Measurements from ENCODE around the gene FAM13A. TPM values are rescaled to one million over a fixed set of nuclear protein-coding genes. Genes with fewer than 3 reads are reported as not detected.

The FAM13A gene
- total RNA-seq, 1 donor from 2014 or later, result 16.9 TPM

DNA sequence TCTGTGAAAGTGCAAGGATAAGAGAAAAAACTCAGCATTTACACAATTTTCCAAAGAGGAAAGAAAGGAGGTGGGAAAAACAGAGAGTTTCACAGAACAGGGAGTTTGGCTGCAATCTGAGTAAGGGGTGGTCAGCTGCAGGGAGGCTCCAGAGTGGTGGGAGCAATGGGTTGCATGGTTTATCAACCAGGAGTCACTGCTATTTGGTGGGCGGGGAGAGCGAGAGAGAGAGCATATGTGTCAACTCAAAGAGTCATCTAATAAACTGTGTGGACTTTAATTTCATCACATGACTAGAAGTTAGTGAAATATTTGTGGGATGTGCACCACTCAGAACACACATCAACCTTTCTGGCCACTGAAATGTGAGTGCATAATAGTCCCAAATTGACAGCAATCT lies 94.6 kb downstream of the FAM13A start:
- intact Hi-C loops (cut with micrococcal nuclease), result no loop called here
- Histone ChIP-seq H3K9me3 (replicated peaks) (no peaks in the 10 kb centered on the region), H3K27me3 (ENCODE audit: low read depth) (no peaks in the 10 kb centered on the region), H3K4me3 (no peak overlapping the region), H3K4me1 (peaks cover 14% of the 10 kb centered on the region), H3K36me3 (no peaks in the 10 kb centered on the region), H3K27ac (replicated peaks) (no peak overlapping the region)
- DNase-seq, result no peak
- TF ChIP-seq, protein P1, sequence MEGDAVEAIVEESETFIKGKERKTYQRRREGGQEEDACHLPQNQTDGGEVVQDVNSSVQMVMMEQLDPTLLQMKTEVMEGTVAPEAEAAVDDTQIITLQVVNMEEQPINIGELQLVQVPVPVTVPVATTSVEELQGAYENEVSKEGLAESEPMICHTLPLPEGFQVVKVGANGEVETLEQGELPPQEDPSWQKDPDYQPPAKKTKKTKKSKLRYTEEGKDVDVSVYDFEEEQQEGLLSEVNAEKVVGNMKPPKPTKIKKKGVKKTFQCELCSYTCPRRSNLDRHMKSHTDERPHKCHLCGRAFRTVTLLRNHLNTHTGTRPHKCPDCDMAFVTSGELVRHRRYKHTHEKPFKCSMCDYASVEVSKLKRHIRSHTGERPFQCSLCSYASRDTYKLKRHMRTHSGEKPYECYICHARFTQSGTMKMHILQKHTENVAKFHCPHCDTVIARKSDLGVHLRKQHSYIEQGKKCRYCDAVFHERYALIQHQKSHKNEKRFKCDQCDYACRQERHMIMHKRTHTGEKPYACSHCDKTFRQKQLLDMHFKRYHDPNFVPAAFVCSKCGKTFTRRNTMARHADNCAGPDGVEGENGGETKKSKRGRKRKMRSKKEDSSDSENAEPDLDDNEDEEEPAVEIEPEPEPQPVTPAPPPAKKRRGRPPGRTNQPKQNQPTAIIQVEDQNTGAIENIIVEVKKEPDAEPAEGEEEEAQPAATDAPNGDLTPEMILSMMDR (IDR thresholded peaks at IDR 0.05; ENCODE audit: borderline replicate concordance), result no peak

DNA sequence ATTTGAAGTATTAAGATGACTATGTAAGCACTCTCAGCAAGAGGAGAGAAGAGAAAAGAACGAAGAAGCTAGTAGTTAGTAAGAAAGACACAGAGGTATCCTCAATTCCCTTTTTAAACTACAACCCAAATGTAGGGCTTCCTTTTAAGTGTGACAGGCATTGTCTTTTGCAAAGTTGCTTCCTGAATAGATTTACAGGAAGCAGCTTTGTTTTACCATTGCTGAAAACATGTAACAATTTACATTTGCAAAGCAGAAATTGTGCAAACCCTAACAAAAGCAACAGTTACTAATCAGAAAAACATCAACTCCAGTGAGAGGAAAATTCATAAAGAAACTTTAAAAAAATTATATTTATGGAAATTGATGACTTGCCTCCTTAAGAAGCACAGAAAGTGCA lies 96.4 kb downstream of the FAM13A start:
- no peaks in the 10 kb centered on the region for H3K27me3 ChIP-seq (ENCODE audit: low read depth)
- H3K4me1 ChIP-seq, result peaks cover 16% of the 10 kb centered on the region
- H3K4me3 ChIP-seq, result no peak overlapping the region
- DNase-seq, result no peak
- H3K36me3 ChIP-seq, result peaks cover 5% of the 10 kb centered on the region
- H3K27ac ChIP-seq (replicated peaks), result peak overlapping the region; percentile 7
- intact Hi-C loops (cut with micrococcal nuclease), result no loop called here
- H3K9me3 ChIP-seq (replicated peaks), result peaks cover 5% of the 10 kb centered on the region
- TF ChIP-seq, protein P1 (IDR thresholded peaks at IDR 0.05; ENCODE audit: borderline replicate concordance), result no peak

DNA sequence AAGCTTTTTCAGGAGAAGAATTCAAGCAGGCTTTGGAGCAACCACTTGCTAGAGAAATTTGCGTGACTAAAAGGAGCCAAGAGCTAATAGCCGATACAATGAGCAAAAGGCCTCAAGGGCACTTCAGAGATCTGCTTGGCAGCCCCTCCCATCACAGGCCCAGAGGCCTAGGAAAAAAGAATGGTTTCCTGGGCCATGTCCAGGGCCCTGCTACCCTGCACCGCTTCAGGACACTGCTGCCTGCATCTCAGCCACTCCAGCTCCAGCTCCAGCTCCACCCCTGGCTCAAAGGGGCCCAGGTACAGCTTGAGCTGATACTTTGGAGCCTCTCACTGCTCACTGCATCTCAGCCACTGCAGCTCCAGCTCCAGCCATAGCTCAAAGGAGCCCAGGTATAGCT lies 98.9 kb downstream of the FAM13A start:
- Histone ChIP-seq H3K27me3 (ENCODE audit: low read depth) (no peaks in the 10 kb centered on the region), H3K36me3 (peaks cover 5% of the 10 kb centered on the region), H3K4me3 (no peak overlapping the region), H3K27ac (replicated peaks) (peak overlapping the region; percentile 13), H3K9me3 (replicated peaks) (peaks cover 5% of the 10 kb centered on the region), H3K4me1 (peaks cover 16% of the 10 kb centered on the region)
- intact Hi-C loops (cut with micrococcal nuclease), result no loop called here
- TF ChIP-seq, protein P1 (IDR thresholded peaks at IDR 0.05; ENCODE audit: borderline replicate concordance), result no peak
- no peak for DNase-seq

DNA sequence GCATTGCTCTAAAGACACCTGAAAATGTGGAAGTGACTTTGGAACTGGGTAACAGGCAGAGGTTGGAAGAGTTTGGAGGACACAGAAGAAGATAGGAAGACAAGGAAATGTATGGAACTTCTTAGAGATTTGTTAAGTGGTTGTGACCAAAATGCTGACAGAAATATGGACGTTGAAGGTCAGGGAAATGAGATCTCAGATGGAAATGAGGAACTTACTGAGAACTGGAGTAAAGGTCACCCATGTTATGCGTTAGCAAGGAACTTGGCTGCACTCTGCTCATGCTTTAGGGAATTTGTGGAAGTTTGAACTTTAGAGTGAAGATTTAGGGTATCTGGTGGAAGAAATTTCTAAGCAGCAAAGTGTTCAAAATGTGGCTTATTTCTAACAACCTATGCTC lies 99.4 kb downstream of the FAM13A start:
- H3K27ac ChIP-seq (replicated peaks), result no peak overlapping the region
- H3K36me3 ChIP-seq, result peaks cover 5% of the 10 kb centered on the region
- TF ChIP-seq, protein P1 (IDR thresholded peaks at IDR 0.05; ENCODE audit: borderline replicate concordance), result no peak
- H3K9me3 ChIP-seq (replicated peaks), result peaks cover 5% of the 10 kb centered on the region
- DNase-seq, result no peak
- no peaks in the 10 kb centered on the region for H3K27me3 ChIP-seq (ENCODE audit: low read depth)
- no peak overlapping the region for H3K4me3 ChIP-seq
- intact Hi-C loops (cut with micrococcal nuclease), result no loop called here
- H3K4me1 ChIP-seq, result peaks cover 16% of the 10 kb centered on the region

DNA sequence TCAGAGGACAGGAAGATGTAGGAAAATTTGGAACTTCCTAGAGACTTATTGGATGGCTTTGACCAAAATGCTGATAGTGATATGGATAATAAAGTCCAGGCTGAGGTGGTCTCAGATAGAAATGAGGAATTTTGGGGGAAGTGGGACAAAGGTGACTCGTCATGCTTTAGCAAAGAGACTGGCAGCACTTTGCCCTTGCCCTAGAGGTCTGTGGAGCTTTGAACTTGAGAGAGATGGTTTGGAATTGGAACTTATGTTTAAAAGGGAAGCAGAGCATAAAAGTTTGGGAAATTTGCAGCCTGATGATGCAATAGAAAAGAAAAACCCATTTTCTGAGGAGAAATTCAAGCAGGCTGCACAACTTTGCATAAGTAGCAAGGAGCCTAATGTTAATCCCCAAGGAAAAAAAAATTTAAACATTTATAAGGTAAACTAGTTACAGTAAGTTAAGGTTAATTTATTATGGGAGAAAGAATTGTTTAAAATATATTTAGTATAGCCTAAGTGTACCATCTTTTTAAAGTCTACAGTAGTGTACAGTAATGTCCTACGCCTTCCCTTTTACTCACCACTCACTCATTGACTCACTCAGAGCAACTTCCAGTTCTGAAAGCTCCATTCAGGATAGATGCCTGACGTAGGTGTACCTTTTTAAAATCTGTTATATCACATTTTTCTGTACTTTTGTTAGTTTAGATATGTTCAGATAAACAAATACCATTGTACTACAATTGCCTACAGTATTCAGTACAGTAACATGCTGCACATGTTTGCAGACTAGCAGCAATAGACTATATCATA lies 101.2 kb downstream of the FAM13A start:
- no peak overlapping the region for H3K27ac ChIP-seq (replicated peaks)
- no peaks in the 10 kb centered on the region for H3K27me3 ChIP-seq (ENCODE audit: low read depth)
- DNase-seq, result no peak
- TF ChIP-seq, protein P1 (IDR thresholded peaks at IDR 0.05; ENCODE audit: borderline replicate concordance), result no peak
- peaks cover 5% of the 10 kb centered on the region for H3K36me3 ChIP-seq
- H3K4me1 ChIP-seq, result peaks cover 16% of the 10 kb centered on the region
- H3K4me3 ChIP-seq, result no peak overlapping the region
- intact Hi-C loops (cut with micrococcal nuclease), result no loop called here
- peaks cover 5% of the 10 kb centered on the region for H3K9me3 ChIP-seq (replicated peaks)
